Activated CD8-positive, alpha-beta memory T cell treated with anti-CD3 and anti-CD28 coated beads for 4 hours (primary cell): Measurements from ENCODE around the gene CRKL.
"Not testable (repeated sequence)": the region's sequence is repeated elsewhere in the genome, so short reads cannot be mapped to it uniquely, and the experiment has no call there.

ENCODE experiments used
- DNase-seq, 2 donors: peaks; one replicate each; pipeline ENCODE4 v3.0.0-alpha.2; 2020; ENCODE audit warnings: low read depth in 2 of 2

CRKL gene

GRCh38 chr22:20901093-20902033, 15.8 kb upstream of the CRKL start:
- not testable (repeated sequence) for DNase-seq

DNA sequence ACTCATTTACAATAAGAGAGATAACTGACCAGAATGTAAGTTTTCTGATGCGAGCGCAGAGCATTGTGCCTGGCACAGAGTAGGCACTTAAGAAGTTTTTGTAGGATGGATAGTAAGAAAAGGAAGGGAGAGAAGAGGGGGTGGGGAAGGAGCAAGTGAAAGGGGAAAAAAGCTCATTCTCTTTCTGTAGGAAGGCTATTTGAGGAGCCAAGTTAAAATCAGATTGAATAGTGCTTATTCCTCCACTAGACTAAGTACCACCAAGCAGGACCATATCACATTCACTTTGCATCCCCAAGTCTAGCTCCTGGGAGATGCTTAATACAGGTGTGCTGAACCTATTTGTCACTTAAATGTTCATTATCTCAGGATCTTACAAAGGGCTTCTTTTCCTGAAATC, 14.1 kb upstream of the CRKL start:
- no peak for DNase-seq

- DNase-seq: no peak
Observed at GRCh38 chr22:20904008-20904979, 12.9 kb upstream of the CRKL start.

- DNase-seq: no peak
Observed at GRCh38 chr22:20904980-20905355, 12.2 kb upstream of the CRKL start.

DNA sequence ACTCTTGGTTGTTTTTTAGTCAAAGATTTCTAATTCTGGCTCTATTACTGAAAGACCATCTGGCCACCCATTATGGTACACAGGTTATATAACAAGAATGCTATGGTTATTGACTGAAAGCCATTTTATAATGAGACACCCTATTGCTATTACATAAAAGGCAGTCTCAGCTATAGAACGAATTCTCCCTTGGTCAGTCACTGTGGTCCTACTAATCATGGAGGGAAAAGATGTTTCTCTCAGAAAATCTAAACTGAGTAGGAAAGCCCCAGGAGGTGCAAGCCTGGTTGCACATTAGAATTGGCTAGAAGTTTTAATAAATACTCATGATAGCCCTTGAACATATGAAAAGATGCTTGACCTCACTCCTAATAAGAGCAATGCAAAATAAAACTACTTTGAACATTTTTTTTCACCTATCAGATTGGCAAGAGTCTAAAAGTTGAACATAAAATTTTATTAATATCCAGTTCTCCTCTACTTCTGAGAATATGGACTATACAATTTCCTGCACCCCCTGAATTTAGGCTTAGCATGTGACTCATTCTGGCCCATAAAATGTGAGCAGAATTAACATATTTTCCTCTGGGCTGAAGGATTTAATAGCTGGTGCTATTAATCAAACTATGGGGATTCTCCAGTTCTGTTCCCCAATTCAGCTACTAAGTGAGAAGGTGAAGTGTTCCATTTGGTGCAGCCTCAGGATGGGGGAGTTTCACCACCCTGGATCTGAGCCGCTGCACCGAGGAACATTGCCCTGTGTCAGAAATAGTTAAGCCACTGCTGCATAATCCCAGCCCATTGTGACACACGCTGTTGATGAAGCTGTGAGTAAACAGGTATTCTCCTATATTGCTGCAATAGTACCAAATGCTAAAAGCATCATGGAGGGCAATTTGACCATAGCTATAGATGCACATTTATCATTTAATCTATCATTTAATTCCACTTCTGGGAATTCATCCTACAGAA, 11.5 kb upstream of the CRKL start:
- DNase-seq: no peak

GRCh38 chr22:20906387-20906767, 10.8 kb upstream of the CRKL start:
- DNase-seq: no peak

- not testable (repeated sequence) for DNase-seq
Observed at GRCh38 chr22:20908717-20909116, 8.5 kb upstream of the CRKL start.

- no peak for DNase-seq
Observed at GRCh38 chr22:20909543-20910303, 7.5 kb upstream of the CRKL start.

GRCh38 chr22:20912494-20912893, 4.7 kb upstream of the CRKL start:
- no peak for DNase-seq

DNA sequence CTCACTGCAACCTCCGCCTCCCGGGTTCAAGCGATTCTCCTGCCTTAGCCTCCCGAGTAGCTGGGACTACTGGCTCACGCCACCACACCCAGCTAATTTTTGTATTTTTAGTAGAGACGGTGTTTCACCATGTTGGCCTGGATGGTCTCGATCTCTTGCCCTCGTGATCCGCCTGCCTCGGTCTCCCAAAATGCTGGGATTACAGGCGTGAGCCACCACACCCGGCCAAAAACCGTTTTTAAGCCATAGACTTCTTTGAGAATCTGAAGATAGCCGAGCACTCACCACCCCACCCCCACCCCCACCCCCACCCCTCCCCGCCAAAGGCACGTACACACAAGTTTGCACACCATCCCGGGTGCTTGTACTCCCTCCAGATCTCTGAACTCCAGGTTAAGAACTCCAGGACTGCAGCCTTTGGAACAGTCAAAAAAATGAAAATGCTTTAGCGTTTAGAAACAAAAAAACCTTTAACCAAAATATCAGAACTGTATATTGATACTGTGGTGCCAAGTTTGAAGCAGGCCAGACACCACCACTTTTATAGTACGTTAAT, 1.5 kb downstream of the CRKL start:
- DNase-seq: no peak

- no peak for DNase-seq
Observed at GRCh38 chr22:20919718-20920117, 2.5 kb downstream of the CRKL start.

DNA sequence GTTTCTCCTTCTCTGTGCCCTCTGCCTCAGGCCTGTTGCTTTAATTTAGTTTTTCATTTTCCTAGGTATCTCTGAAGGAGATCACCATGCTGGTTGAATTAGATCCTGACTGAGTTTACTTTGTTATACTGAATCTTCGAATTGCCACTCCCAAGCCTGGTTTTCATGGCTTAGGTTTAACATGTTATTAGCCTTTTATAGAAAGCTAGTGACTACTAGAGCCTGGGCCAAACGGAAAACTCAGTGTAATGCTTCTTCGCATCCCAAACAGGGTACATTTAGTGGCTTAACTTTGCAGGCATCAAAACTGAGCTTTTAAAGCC, 3.6 kb downstream of the CRKL start:
- DNase-seq: no peak

GRCh38 chr22:20922141-20922751, 5.0 kb downstream of the CRKL start:
- DNase-seq: no peak

- no peak for DNase-seq
Observed at GRCh38 chr22:20926243-20926642, 9.0 kb downstream of the CRKL start.

GRCh38 chr22:20927940-20928572, 10.8 kb downstream of the CRKL start:
- no peak for DNase-seq

- no peak for DNase-seq
Observed at GRCh38 chr22:20928573-20928967, 11.4 kb downstream of the CRKL start.

- DNase-seq: no peak
Observed at GRCh38 chr22:20930004-20930403, 12.8 kb downstream of the CRKL start.

DNA sequence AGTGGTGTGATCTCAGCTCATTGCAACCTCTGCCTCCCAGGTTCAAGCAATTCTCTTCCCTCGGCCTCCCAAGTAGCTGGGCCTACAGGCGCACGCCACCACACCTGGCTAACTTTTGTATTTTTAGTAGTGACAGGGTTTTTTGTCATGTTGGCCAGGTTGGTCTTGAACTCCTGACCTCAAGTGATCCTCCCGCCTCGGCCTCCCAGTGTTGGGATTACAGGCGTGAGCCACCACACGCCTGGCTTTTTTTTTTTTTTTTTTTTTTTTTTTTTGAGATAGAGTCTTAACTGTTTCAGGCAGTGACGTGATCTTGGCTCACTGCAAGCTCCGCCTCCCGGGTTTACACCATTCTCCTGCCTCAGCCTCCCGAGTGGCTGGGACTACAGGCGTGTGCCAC, 13.2 kb downstream of the CRKL start:
- DNase-seq: not testable (repeated sequence)

- DNase-seq: no peak
Observed at GRCh38 chr22:20931126-20931654, 14.0 kb downstream of the CRKL start.
